AG04449 (cell line): ENCODE data around the gene NTMT1.
A peak's percentile ranks its signal among the peaks of the same experiment; 100 is the strongest.
"Not testable (repeated sequence)": the region's sequence is repeated elsewhere in the genome, so short reads cannot be mapped to it uniquely, and the experiment has no call there.

ENCODE experiments used
- CTCF ChIA-PET: fragments of 350-600 bp; formaldehyde crosslinking; extraction: SDS; loops from one replicate; lab custom pipeline; 2021; ENCODE audit warnings: antibody characterized with exemption; lab: Yijun Ruan, JAX
- POLR2A ChIA-PET: fragments of 400-600, 350-600 bp; formaldehyde crosslinking; extraction: SDS; loops from one replicate; lab custom pipeline; 2020; ENCODE audit warnings: antibody characterized with exemption, inconsistent platforms; lab: Yijun Ruan, JAX
- DNase-seq: peaks from one replicate; pipeline ENCODE4 v3.0.0-alpha.2; 2010; ENCODE audit warnings: low read depth, low spot score
- H3K4me3 ChIP-seq: 2 replicates; pipeline ENCODE4 v1.5.1; 2011; ENCODE audit warnings: low read depth, mild to moderate bottlenecking, control low read depth, low read length
- TF ChIP-seq, protein P1 (sequence below): IDR thresholded peaks from one replicate; pipeline ENCODE4 v1.5.1; 2011; ENCODE audit warnings: mild to moderate bottlenecking, moderate library complexity, low read length, control low read depth, inconsistent platforms; ENCODE audit not compliant: insufficient read depth; ENCODE audit errors: missing control alignments

Gene NTMT1

GRCh38 chr9:129655696-129656095 lies 29.7 kb downstream of the NTMT1 start:
- ChIA-PET CTCF (interaction anchor here (0.6 to 1.5 kb wide), 6 partner anchors 42 to 128 kb away, joined by 3 to 9 read pairs (median 4); no protein-coding TSS in a partner anchor), POLR2A (no interaction called here)
- H3K4me3 ChIP-seq = no peak overlapping the region
- no peak for DNase-seq
- TF ChIP-seq, protein P1, sequence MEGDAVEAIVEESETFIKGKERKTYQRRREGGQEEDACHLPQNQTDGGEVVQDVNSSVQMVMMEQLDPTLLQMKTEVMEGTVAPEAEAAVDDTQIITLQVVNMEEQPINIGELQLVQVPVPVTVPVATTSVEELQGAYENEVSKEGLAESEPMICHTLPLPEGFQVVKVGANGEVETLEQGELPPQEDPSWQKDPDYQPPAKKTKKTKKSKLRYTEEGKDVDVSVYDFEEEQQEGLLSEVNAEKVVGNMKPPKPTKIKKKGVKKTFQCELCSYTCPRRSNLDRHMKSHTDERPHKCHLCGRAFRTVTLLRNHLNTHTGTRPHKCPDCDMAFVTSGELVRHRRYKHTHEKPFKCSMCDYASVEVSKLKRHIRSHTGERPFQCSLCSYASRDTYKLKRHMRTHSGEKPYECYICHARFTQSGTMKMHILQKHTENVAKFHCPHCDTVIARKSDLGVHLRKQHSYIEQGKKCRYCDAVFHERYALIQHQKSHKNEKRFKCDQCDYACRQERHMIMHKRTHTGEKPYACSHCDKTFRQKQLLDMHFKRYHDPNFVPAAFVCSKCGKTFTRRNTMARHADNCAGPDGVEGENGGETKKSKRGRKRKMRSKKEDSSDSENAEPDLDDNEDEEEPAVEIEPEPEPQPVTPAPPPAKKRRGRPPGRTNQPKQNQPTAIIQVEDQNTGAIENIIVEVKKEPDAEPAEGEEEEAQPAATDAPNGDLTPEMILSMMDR = no peak

GRCh38 chr9:129656795-129657390 lies 30.9 kb downstream of the NTMT1 start:
- ChIA-PET POLR2A (interaction anchor here (1.0 kb wide), 1 partner anchor 8 kb away, joined by 5 read pairs; the partner anchor contains the start of gene PRRX2), CTCF (interaction anchor here (0.7 to 1.9 kb wide), 7 partner anchors 11 to 129 kb away, joined by 3 to 9 read pairs (median 4); no protein-coding TSS in a partner anchor)
- TF ChIP-seq, protein P1 = no peak
- no peak overlapping the region for H3K4me3 ChIP-seq
- DNase-seq = no peak

- DNase-seq = no peak
- TF ChIP-seq, protein P1 = no peak
- POLR2A ChIA-PET = no interaction called here
- no peak overlapping the region for H3K4me3 ChIP-seq
- CTCF ChIA-PET = interaction anchor here (1.3 to 1.5 kb wide), 2 partner anchors 77 to 123 kb away, joined by 6 to 7 read pairs; no protein-coding TSS in a partner anchor
Measured at GRCh38 chr9:129661029-129661428, 35.1 kb downstream of the NTMT1 start.

DNA sequence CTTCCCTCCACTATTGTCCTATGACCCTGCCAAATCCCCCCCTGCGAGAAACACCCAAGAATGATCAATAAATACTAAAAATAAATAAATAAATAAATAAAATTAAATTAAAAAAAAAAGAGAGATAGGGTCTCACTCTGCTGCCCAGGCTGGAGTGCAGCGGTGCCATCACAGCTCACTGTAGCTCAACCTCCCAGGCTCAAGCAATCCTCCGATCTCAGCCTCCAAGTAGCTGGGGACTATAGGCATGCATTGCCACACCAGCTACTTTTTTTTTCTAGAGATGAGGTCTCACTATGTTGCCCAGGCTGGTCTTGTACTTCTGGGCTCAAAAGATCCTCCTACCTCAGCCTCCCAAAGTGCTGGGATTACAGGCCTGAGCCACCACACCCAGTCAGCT lies 36.3 kb downstream of the NTMT1 start:
- CTCF ChIA-PET = interaction anchor here (0.7 to 1.5 kb wide), 5 partner anchors 20 to 121 kb away, joined by 3 to 7 read pairs (median 5); no protein-coding TSS in a partner anchor
- DNase-seq, POLR2A ChIA-PET, H3K4me3 ChIP-seq: not testable (repeated sequence)

DNA sequence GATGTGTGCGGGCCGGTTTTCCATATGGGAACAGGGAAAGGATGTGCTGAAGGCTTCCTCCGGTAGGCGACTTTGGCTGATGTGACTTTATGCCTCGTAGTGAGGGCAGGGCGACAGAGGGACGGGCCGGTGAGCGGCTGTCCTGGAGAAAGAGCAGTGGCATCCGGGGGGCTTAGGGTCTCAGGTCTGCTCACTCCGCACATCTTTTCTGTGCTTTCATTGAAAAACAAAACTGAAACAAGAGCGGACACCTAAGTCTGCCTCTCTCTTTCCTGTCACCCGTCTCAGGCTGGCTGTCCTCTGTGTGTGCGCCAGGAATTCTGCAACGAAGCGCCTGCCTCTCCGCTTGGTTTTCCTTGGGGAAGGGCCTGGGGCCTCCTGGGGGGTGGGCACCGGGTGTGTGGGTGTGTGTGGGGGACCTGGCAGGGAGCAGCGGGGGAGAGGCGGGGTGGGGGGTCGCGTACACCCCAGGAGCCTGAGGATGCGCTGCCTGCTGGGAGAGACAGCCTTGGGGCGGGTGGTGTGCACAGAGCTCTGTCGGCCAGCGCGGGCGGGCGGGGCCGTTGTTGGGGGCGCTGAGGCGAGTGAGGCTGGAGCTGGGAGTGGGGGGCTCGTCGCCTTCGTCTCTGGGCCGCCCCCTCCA lies 38.9 kb downstream of the NTMT1 start:
- ChIA-PET POLR2A (interaction anchor here (1.0 to 1.4 kb wide), 2 partner anchors 8 to 67 kb away, joined by 3 to 5 read pairs; no protein-coding TSS in a partner anchor), CTCF (interaction anchor here (0.5 to 1.4 kb wide), 3 partner anchors 21 to 64 kb away, joined by 3 to 4 read pairs (median 3); no protein-coding TSS in a partner anchor)
- H3K4me3 ChIP-seq = peak overlapping the region; percentile 76
- no peak for DNase-seq
- TF ChIP-seq, protein P1 = no peak

DNA sequence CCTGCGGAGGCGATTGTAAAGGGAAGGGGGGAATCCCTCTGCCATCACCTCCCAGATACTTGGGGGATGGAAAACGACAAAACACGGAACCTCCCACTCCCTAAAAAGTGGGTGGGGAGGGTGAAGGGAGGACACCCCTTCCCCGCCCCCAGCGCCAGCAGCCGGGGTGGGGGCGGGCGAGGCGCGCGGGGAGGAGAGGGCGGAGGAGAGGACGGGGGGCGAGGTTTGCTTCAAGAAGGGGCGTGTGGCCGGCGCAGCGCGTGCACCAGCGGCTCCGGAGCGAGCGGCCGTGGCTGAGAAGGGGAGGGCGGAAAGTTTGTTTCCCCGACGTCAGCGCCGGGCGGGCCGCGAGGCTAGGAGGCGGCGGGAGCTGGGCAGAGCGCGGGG lies 39.4 kb downstream of the NTMT1 start, which contains the start of gene PRRX2:
PRRX2 (plus strand) TSS at position 259 of the 387 bp plus-strand sequence. CDS start 221 bp downstream, outside the sequence.
- peak within 1 kb of the TSS; percentile 76 for H3K4me3 ChIP-seq
- TF ChIP-seq, protein P1 = no peak
- POLR2A ChIA-PET = interaction anchor here (1.0 to 1.4 kb wide), 2 partner anchors 9 to 68 kb away, joined by 3 to 5 read pairs; no protein-coding TSS in a partner anchor
- DNase-seq = no peak
- CTCF ChIA-PET = interaction anchor here (1.4 kb wide), 1 partner anchor 22 kb away, joined by 3 read pairs; no protein-coding TSS in a partner anchor
